Activated CD4-positive, alpha-beta T cell treated with anti-CD3 and anti-CD28 coated beads for 36 hours (primary cell): ENCODE measurements around the gene GALNT6. TPM values are rescaled to one million over a fixed set of nuclear protein-coding genes. Genes with fewer than 3 reads are reported as not detected.

ENCODE experiments used
- ATAC-seq: fragments of 200-7000 bp; cut with Tn5 transposase; one replicate; pipeline ENCODE4 v1.10.0; 2021; ENCODE audit warnings: mild to moderate bottlenecking, moderate library complexity
- CTCF ChIA-PET: fragments of 350-600 bp; sonication (Branson Sonifier 250); formaldehyde crosslinking; loops from one replicate; lab custom pipeline; 2021; ENCODE audit warnings: antibody characterized with exemption; lab: Charles Lee
- POLR2A ChIA-PET: fragments of 350-600 bp; sonication (Branson Sonifier 250); formaldehyde crosslinking; loops from one replicate; lab custom pipeline; 2021; ENCODE audit warnings: antibody characterized with exemption, inconsistent platforms; lab: Charles Lee
- DNase-seq: peaks from one replicate; pipeline ENCODE4 v3.0.0-alpha.2; 2020
- H3K27ac Mint-ChIP-seq: one replicate; pipeline ENCODE4 v1.8.0; 2021; ENCODE audit warnings: mixed read lengths
- H3K27me3 Mint-ChIP-seq: one replicate; pipeline ENCODE4 v1.8.0; 2021; ENCODE audit warnings: mixed read lengths
- H3K36me3 Mint-ChIP-seq: one replicate; pipeline ENCODE4 v1.8.0; 2021; ENCODE audit warnings: low read depth, mixed read lengths
- H3K4me1 Mint-ChIP-seq: one replicate; pipeline ENCODE4 v1.8.0; 2021; ENCODE audit warnings: mixed read lengths
- H3K4me3 Mint-ChIP-seq: one replicate; pipeline ENCODE4 v1.8.0; 2021; ENCODE audit warnings: mild to moderate bottlenecking, moderate library complexity, mixed read lengths
- H3K9me3 Mint-ChIP-seq: one replicate; pipeline ENCODE4 v1.8.0; 2021; ENCODE audit warnings: low read depth, mixed read lengths
- intact Hi-C, 2 experiments: fragments of 100-400 bp; cut with DNase I in 1 of 2; cut with micrococcal nuclease in 1 of 2; formaldehyde crosslinking; loops; one replicate each; pipeline versions ENCODE4 v1.14.2 to v1.15.1; 2022 to 2024; cut with DNase I, micrococcal nuclease
- total RNA-seq, 2 experiments: library from RNA; stranded (reverse); gene quantifications; one replicate each; pipeline ENCODE4 v1.2.3, GENCODE V29; 2021

Gene GALNT6
- total RNA-seq, 2 experiments from 2014 or later: 11.7 to 12.0 TPM

- peaks cover 73% of the 10 kb centered on the region for H3K4me1 Mint-ChIP-seq
- intact Hi-C loops: loop anchor here in 1 of 2 experiments (10.0 kb wide), 2 partner anchors 432 to 582 kb away; no protein-coding TSS in a partner anchor
- ChIA-PET POLR2A (interaction anchor here (1.3 kb wide), 1 partner anchor 24 kb away, joined by 5 read pairs; no protein-coding TSS in a partner anchor), CTCF (interaction anchor here (1.4 kb wide), 1 partner anchor 30 kb away, joined by 5 read pairs; no protein-coding TSS in a partner anchor)
- H3K27ac Mint-ChIP-seq: peak overlapping the region; percentile 79
- H3K9me3 Mint-ChIP-seq: no peaks in the 10 kb centered on the region
- peak; percentile 10 for ATAC-seq
- no peaks in the 10 kb centered on the region for H3K27me3 Mint-ChIP-seq
- DNase-seq: peak; percentile 56
- no peaks in the 10 kb centered on the region for H3K36me3 Mint-ChIP-seq
- peak overlapping the region; percentile 85 for H3K4me3 Mint-ChIP-seq
These were observed 1.5 kb upstream of the GALNT6 start for GRCh38 chr12:51392556-51393237.

DNA sequence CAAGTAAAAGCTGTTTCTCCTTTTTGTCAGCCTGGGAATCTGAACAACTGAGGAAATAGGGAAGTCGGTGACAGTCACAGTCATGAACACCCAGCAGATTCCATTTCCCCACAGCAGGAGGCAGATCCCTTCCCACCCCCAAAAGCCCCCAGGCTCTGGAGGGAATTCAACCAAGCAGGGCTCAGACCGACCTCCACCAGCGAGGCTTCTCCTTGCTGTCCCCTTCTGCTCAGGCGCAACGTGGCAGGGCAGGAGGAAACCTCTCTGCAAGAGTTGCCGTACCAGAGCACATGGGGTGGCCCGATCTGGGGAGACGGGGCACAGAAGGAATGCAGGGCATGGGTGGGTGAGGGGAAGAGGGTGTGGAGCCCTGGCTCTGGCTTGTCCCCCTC lies 319 bp downstream of the GALNT6 start:
- Mint-ChIP-seq H3K9me3 (no peaks in the 10 kb centered on the region), H3K36me3 (no peaks in the 10 kb centered on the region), H3K27me3 (no peaks in the 10 kb centered on the region), H3K4me3 (peak overlapping the region; percentile 85), H3K27ac (peak overlapping the region; percentile 67), H3K4me1 (peaks cover 79% of the 10 kb centered on the region)
- ChIA-PET CTCF (no interaction called here), POLR2A (interaction anchor here (0.5 to 0.7 kb wide), 3 partner anchors 314 to 817 kb away, joined by 3 to 4 read pairs (median 4); no protein-coding TSS in a partner anchor)
- DNase-seq: peak; percentile 57
- peak; percentile 10 for ATAC-seq
- intact Hi-C loops: loop anchor here (1.0 to 10.0 kb wide), 5 partner anchors 22 to 584 kb away; partner anchors contain the start of genes SLC4A8 (in 1 of the 2) and TFCP2 (in 1 of the 2)

DNA sequence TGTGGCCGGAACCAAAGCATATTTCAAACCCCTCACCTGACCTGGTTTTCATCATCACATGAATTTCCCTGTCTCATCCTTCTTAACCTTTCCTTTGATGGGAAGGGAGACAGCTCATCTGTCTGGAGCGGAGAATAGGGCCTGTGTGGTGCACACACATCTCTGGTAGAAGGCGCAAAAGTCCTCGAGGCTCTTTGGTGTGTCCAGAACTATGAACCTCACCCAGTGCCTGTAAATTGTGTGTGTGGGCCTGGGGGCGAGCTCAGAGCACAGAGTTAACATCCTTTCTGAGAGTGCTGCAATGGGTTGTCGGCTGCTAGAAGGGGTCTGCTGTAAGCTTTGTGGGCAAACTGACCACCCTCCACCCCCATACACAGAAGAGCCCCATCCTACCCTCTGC lies 749 bp downstream of the GALNT6 start:
- ChIA-PET POLR2A (interaction anchor here (0.7 kb wide), 1 partner anchor 817 kb away, joined by 3 read pairs; no protein-coding TSS in a partner anchor), CTCF (interaction anchor here (0.7 to 2.2 kb wide), 4 partner anchors 8 to 1628 kb away, joined by 3 to 7 read pairs (median 3); no protein-coding TSS in a partner anchor)
- no peaks in the 10 kb centered on the region for H3K9me3 Mint-ChIP-seq
- DNase-seq (no peak), ATAC-seq (no peak)
- H3K4me3 Mint-ChIP-seq: peak overlapping the region; percentile 85
- peaks cover 75% of the 10 kb centered on the region for H3K4me1 Mint-ChIP-seq
- H3K36me3 Mint-ChIP-seq: no peaks in the 10 kb centered on the region
- H3K27me3 Mint-ChIP-seq: no peaks in the 10 kb centered on the region
- intact Hi-C loops: loop anchor here in 1 of 2 experiments (2.0 to 10.0 kb wide), 3 partner anchors 34 to 584 kb away; partner anchors contain the start of gene SLC4A8
- H3K27ac Mint-ChIP-seq: peak overlapping the region; percentile 67

DNA sequence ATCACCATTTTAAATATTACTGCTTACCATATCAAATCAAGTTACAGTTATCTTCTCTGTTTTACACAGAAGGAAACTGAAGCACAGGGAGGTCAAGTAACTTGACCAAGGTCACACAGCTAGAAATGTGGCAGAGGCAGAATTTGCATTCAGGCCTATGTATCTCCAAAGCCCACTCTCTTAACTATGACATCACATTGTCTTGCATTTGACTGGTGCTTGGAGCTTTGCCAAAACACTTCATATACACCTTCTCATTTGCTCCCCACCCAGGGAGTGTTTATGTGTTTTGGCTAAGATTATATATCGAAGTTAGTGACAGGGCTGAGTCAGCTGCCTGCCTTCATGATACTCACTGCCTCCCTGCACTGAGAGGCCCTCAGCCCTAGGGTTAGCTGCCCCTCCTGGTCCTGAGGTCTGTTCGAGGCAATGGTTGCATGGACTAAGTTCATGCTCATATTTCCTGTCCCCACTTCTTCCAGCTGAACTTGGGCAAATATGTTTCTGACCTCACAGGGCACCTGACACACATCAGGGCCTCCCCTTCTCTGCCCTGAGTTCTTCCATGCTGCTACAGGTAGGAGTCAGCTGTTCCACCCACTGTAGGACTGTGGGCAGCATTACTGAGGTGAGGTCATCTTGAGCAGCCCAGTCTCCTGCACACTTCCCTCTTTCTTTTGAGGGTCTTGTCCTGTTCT lies 1.8 kb downstream of the GALNT6 start:
- H3K27ac Mint-ChIP-seq: peak overlapping the region; percentile 14
- POLR2A ChIA-PET: interaction anchor here (0.6 to 1.2 kb wide), 2 partner anchors 20 to 22 kb away, joined by 6 to 9 read pairs; no protein-coding TSS in a partner anchor
- CTCF ChIA-PET: interaction anchor here (0.7 to 2.2 kb wide), 4 partner anchors 9 to 1629 kb away, joined by 3 to 7 read pairs (median 4); no protein-coding TSS in a partner anchor
- ATAC-seq (peak; percentile 51), DNase-seq (peak; percentile 49)
- H3K9me3 Mint-ChIP-seq: no peaks in the 10 kb centered on the region
- H3K27me3 Mint-ChIP-seq: no peaks in the 10 kb centered on the region
- H3K36me3 Mint-ChIP-seq: no peaks in the 10 kb centered on the region
- intact Hi-C loops: no loop called here
- H3K4me1 Mint-ChIP-seq: peaks cover 65% of the 10 kb centered on the region
- H3K4me3 Mint-ChIP-seq: no peak overlapping the region

DNA sequence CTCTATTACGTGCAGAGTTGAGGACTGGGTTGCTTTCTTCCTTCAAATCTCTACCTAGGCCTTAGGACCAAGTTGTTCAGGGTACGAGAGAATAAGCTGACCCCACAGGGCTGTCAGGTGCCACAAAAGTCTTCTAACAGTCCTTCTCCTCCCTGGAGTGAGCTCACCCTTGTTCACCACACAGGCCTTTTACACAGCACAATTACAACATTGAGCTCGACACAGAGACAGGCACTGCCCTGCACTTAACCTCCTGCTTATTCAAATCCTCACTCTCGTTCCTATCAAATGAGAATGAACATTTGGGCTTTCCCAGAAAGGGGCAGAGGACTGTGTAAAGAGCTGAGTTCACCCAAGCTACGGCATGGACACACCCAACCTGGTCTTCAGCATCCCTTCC lies 2.4 kb downstream of the GALNT6 start:
- ChIA-PET CTCF (interaction anchor here (0.7 to 2.2 kb wide), 2 partner anchors 20 to 94 kb away, joined by 4 to 7 read pairs; no protein-coding TSS in a partner anchor), POLR2A (interaction anchor here (1.2 kb wide), 1 partner anchor 20 kb away, joined by 9 read pairs; no protein-coding TSS in a partner anchor)
- ATAC-seq (no peak), DNase-seq (no peak)
- Mint-ChIP-seq H3K4me1 (peaks cover 65% of the 10 kb centered on the region), H3K36me3 (no peaks in the 10 kb centered on the region), H3K27ac (no peak overlapping the region), H3K9me3 (no peaks in the 10 kb centered on the region), H3K27me3 (no peaks in the 10 kb centered on the region), H3K4me3 (no peak overlapping the region)
- intact Hi-C loops: no loop called here

DNA sequence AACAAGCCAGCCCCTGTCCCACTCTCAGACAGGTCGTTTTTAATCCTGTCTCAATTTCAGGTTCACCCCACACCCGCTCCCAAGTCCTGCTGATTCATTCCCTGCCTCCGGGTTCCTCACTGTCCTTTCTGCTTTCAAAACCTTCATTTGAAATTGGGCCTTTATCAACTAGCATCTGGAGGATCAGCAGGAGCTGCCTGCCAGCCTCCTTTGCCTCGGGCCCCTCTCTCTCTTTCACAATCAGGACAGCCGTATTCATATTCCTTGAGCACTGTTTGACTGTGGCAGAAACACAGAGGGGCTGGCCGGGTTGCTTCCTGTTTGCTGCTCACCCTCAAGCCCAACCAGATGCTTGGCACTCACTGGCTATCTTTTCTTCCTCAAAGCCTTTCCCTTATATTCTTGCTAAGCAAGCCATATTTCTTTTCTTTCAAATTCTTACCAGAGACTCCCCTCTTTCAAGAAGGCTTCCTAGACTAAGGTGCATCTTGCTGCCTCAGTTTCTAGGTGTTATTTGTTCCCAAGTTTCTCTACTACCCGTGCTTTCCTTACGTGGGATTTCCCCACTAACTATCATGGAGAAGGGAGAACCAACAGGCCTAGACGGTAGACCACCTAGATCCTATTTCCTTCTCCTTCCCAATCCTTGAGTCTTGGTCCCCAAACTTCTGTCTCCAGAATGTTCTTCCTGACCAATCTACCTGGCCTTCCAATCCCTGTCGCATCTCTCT lies 3.0 kb downstream of the GALNT6 start:
- ChIA-PET POLR2A (no interaction called here), CTCF (interaction anchor here (0.7 to 2.2 kb wide), 2 partner anchors 19 to 94 kb away, joined by 4 to 7 read pairs; no protein-coding TSS in a partner anchor)
- H3K9me3 Mint-ChIP-seq: no peaks in the 10 kb centered on the region
- no peak overlapping the region for H3K27ac Mint-ChIP-seq
- H3K4me1 Mint-ChIP-seq: peaks cover 65% of the 10 kb centered on the region
- H3K36me3 Mint-ChIP-seq: no peaks in the 10 kb centered on the region
- ATAC-seq (no peak), DNase-seq (no peak)
- no peaks in the 10 kb centered on the region for H3K27me3 Mint-ChIP-seq
- intact Hi-C loops: no loop called here
- H3K4me3 Mint-ChIP-seq: no peak overlapping the region

GRCh38 chr12:51386351-51386750 lies 4.9 kb downstream of the GALNT6 start:
- DNase-seq: no peak
- CTCF ChIA-PET: interaction anchor here (0.6 to 1.2 kb wide), 3 partner anchors 12 to 865 kb away, joined by 3 to 5 read pairs (median 5); no protein-coding TSS in a partner anchor
- intact Hi-C loops: no loop called here
- POLR2A ChIA-PET: interaction anchor here (0.9 kb wide), 1 partner anchor 14 kb away, joined by 9 read pairs; no protein-coding TSS in a partner anchor
- Mint-ChIP-seq H3K27ac (no peak overlapping the region), H3K36me3 (peaks cover 11% of the 10 kb centered on the region), H3K4me1 (peaks cover 69% of the 10 kb centered on the region), H3K9me3 (no peaks in the 10 kb centered on the region), H3K27me3 (no peaks in the 10 kb centered on the region), H3K4me3 (no peak overlapping the region)
- no peak for ATAC-seq

GRCh38 chr12:51383269-51383905 lies 7.8 kb downstream of the GALNT6 start:
- ChIA-PET POLR2A (interaction anchor here (1.1 kb wide), 1 partner anchor 14 kb away, joined by 3 read pairs; no protein-coding TSS in a partner anchor), CTCF (interaction anchor here (1.0 to 1.7 kb wide), 2 partner anchors 11 to 12 kb away, joined by 5 read pairs; no protein-coding TSS in a partner anchor)
- no peak overlapping the region for H3K4me3 Mint-ChIP-seq
- H3K9me3 Mint-ChIP-seq: no peaks in the 10 kb centered on the region
- ATAC-seq (peak; percentile 81), DNase-seq (peak; percentile 28)
- H3K36me3 Mint-ChIP-seq: peaks cover 18% of the 10 kb centered on the region
- H3K4me1 Mint-ChIP-seq: peaks cover 48% of the 10 kb centered on the region
- peak overlapping the region; percentile 63 for H3K27ac Mint-ChIP-seq
- intact Hi-C loops: no loop called here
- no peaks in the 10 kb centered on the region for H3K27me3 Mint-ChIP-seq

DNA sequence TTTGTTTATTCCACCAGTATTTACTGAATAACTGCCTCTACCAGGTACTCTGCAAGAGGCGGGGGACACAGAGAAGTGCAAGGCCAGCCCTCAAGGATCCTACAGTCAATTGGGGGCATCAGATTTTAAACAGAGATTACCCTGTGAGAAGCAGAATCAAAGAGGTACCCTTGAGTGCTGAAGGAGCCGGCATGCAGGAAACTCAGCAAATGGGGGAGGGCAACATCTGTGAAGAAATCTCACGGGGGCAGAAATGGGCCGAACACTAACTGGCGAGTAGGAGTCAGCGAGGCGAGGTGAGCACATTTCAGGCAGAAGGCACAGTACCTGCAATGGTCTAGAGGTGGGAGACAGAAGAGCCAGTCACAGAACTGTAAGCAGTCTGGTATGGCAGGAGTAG lies 9.0 kb downstream of the GALNT6 start:
- ATAC-seq: no peak
- Mint-ChIP-seq H3K27ac (no peak overlapping the region), H3K9me3 (no peaks in the 10 kb centered on the region), H3K4me3 (no peak overlapping the region), H3K27me3 (no peaks in the 10 kb centered on the region), H3K36me3 (peaks cover 25% of the 10 kb centered on the region), H3K4me1 (peaks cover 41% of the 10 kb centered on the region)
- POLR2A ChIA-PET: no interaction called here
- no peak for DNase-seq
- intact Hi-C loops: no loop called here
- CTCF ChIA-PET: no interaction called here
